Hepatocyte (in vitro differentiated cells): ENCODE results near the gene ATP7B. TPM values are rescaled to one million over a fixed set of nuclear protein-coding genes. Genes with fewer than 3 reads are reported as not detected.

Source experiments
- DNase-seq: peaks from one replicate; pipeline ENCODE4 v3.0.0-alpha.2; 2016; ENCODE audit warnings: low spot score
- H2AFZ ChIP-seq: fragments of 200-600 bp; sonication (generic); 2 replicates; pipeline ENCODE4 v1.6.0; 2016; ENCODE audit warnings: antibody characterized with exemption, mild to moderate bottlenecking
- H3K27ac ChIP-seq: fragments of 200-600 bp; sonication (generic); 2 replicates; pipeline ENCODE4 v1.5.1; 2016; ENCODE audit warnings: mild to moderate bottlenecking
- H3K27me3 ChIP-seq: fragments of 200-600 bp; sonication (generic); 2 replicates; pipeline ENCODE4 v1.6.1; 2016
- H3K36me3 ChIP-seq: fragments of 200-600 bp; sonication (generic); replicated peaks from 2 replicates; pipeline ENCODE4 v1.5.1; 2016; ENCODE audit warnings: low read depth; ENCODE audit not compliant: insufficient read depth
- H3K4me1 ChIP-seq: fragments of 200-600 bp; sonication (generic); 2 replicates; pipeline ENCODE4 v1.5.1; 2016; ENCODE audit warnings: mild to moderate bottlenecking, moderate library complexity; ENCODE audit not compliant: insufficient read depth
- H3K4me2 ChIP-seq: fragments of 200-600 bp; sonication (generic); 2 replicates; pipeline ENCODE4 v1.6.0; 2016
- H3K4me3 ChIP-seq: fragments of 200-600 bp; sonication (generic); 2 replicates; pipeline ENCODE4 v1.5.1; 2016; ENCODE audit warnings: mild to moderate bottlenecking
- H3K79me2 ChIP-seq: fragments of 200-600 bp; sonication (generic); 2 replicates; pipeline ENCODE4 v1.6.0; 2017; ENCODE audit warnings: mild to moderate bottlenecking
- H3K9me2 ChIP-seq: fragments of 200-600 bp; sonication (generic); replicated peaks from 2 replicates; pipeline ENCODE4 v1.6.0; 2017; ENCODE audit warnings: mild to moderate bottlenecking; ENCODE audit not compliant: insufficient read depth
- H3K9me3 ChIP-seq: fragments of 200-600 bp; sonication (generic); 2 replicates; pipeline ENCODE4 v1.5.1; 2016; ENCODE audit warnings: low read depth, mild to moderate bottlenecking
- H4K20me1 ChIP-seq: fragments of 200-600 bp; sonication (generic); 2 replicates; pipeline ENCODE4 v1.6.0; 2016; ENCODE audit warnings: mild to moderate bottlenecking; ENCODE audit not compliant: insufficient read depth, poor library complexity, severe bottlenecking
- CTCF ChIP-seq: fragments of 200-600 bp; sonication (generic); IDR thresholded peaks from 2 replicates; pipeline ENCODE4 v1.5.1; 2016; ENCODE audit warnings: antibody characterized with exemption, mild to moderate bottlenecking; ENCODE audit not compliant: poor library complexity
- EZH2 ChIP-seq: fragments of 200-600 bp; sonication (generic); IDR thresholded peaks from 2 replicates; pipeline ENCODE4 v1.6.1; 2016; ENCODE audit warnings: antibody characterized with exemption, mild to moderate bottlenecking, borderline replicate concordance
- EZH2phosphoT487 ChIP-seq: fragments of 200-600 bp; sonication (generic); IDR thresholded peaks from one replicate; pipeline ENCODE4 v1.6.1; 2018; ENCODE audit warnings: antibody characterized with exemption, mild to moderate bottlenecking, low read depth, moderate library complexity; ENCODE audit not compliant: unreplicated experiment, severe bottlenecking
- WGBS: methylation state at CpG from one replicate; pipeline ENCODE4 v1.1.6; 2016; ENCODE audit warnings: low lambda C conversion rate; ENCODE audit errors: missing lambda C conversion rate; 5-methylcytosine and 5-hydroxymethylcytosine counted together
- polyA plus RNA-seq: library from polyadenylated mRNA; unstranded; fragments of >200 nt; fragmentation: Nextera tagmentation; extraction: Ambion mirVana; gene quantifications from 2 replicates; pipeline ENCODE4 v1.2.1, GENCODE V29; 2016
- total RNA-seq: library from RNA; depleted of rRNA; stranded (reverse); fragments of >200 nt; gene quantifications from 2 replicates; pipeline ENCODE4 v1.2.3, GENCODE V29; 2014

The ATP7B gene
- total and polyA plus RNA-seq, 2 experiments from 2014 or later, result 47.3 to 70.0 TPM

- no peaks in the 10 kb centered on the region for H3K79me2 ChIP-seq
- H3K4me1 ChIP-seq, result no peaks in the 10 kb centered on the region
- TF ChIP-seq EZH2 (no peak), EZH2phosphoT487 (no peak), CTCF (no peak)
- H3K9me3 ChIP-seq, result no peaks in the 10 kb centered on the region
- no peaks in the 10 kb centered on the region for H4K20me1 ChIP-seq
- H3K4me3 ChIP-seq, result no peak overlapping the region
- no peaks in the 10 kb centered on the region for H3K27me3 ChIP-seq
- no peak overlapping the region for H3K27ac ChIP-seq
- no peak overlapping the region for H3K4me2 ChIP-seq
- no peak for DNase-seq
- no peaks in the 10 kb centered on the region for H3K36me3 ChIP-seq
- 100% methylated on average over 5 of the region's 5 CpGs for WGBS
- no peaks in the 10 kb centered on the region for H3K9me2 ChIP-seq
- no peak overlapping the region for H2AFZ ChIP-seq
Measured at GRCh38 chr13:51950722-51951121, 60.5 kb downstream of the ATP7B start.

- Histone ChIP-seq H3K9me2 (no peaks in the 10 kb centered on the region), H3K9me3 (no peaks in the 10 kb centered on the region), H3K36me3 (no peaks in the 10 kb centered on the region), H3K4me3 (no peak overlapping the region), H4K20me1 (no peaks in the 10 kb centered on the region), H3K4me2 (no peak overlapping the region), H3K79me2 (no peaks in the 10 kb centered on the region), H2AFZ (no peak overlapping the region), H3K4me1 (no peaks in the 10 kb centered on the region), H3K27ac (no peak overlapping the region), H3K27me3 (no peaks in the 10 kb centered on the region)
- no peak for DNase-seq
- TF ChIP-seq CTCF, result no peak
- no peak for TF ChIP-seq EZH2
- no peak for TF ChIP-seq EZH2phosphoT487
- 95% methylated on average over 15 of the region's 15 CpGs for WGBS
Measured at GRCh38 chr13:51946163-51946669, 65.0 kb downstream of the ATP7B start.

- WGBS, result 96% methylated on average over 12 of the region's 12 CpGs
- no peak overlapping the region for H3K4me3 ChIP-seq
- H3K9me3 ChIP-seq, result no peaks in the 10 kb centered on the region
- H3K27ac ChIP-seq, result no peak overlapping the region
- TF ChIP-seq EZH2, result no peak
- no peak for TF ChIP-seq CTCF
- TF ChIP-seq EZH2phosphoT487, result no peak
- H3K27me3 ChIP-seq, result no peaks in the 10 kb centered on the region
- no peaks in the 10 kb centered on the region for H3K4me1 ChIP-seq
- no peaks in the 10 kb centered on the region for H4K20me1 ChIP-seq
- no peaks in the 10 kb centered on the region for H3K9me2 ChIP-seq
- H3K79me2 ChIP-seq, result no peaks in the 10 kb centered on the region
- DNase-seq, result no peak
- no peaks in the 10 kb centered on the region for H3K36me3 ChIP-seq
- H2AFZ ChIP-seq, result no peak overlapping the region
- H3K4me2 ChIP-seq, result no peak overlapping the region
Measured at GRCh38 chr13:51945149-51945548, 66.1 kb downstream of the ATP7B start.

GRCh38 chr13:51944428-51944827 lies 66.8 kb downstream of the ATP7B start:
- H2AFZ ChIP-seq, result no peak overlapping the region
- TF ChIP-seq EZH2, result no peak
- TF ChIP-seq CTCF, result no peak
- TF ChIP-seq EZH2phosphoT487, result no peak

More at GRCh38 chr13:51944428-51944827, 66.8 kb downstream of the ATP7B start:
- WGBS, result 94% methylated on average over 4 of the region's 4 CpGs
- no peaks in the 10 kb centered on the region for H3K9me3 ChIP-seq
- no peak overlapping the region for H3K4me3 ChIP-seq
- no peak overlapping the region for H3K4me2 ChIP-seq
- no peak for DNase-seq
- no peak overlapping the region for H3K27ac ChIP-seq
- H3K27me3 ChIP-seq, result no peaks in the 10 kb centered on the region
- H3K4me1 ChIP-seq, result no peaks in the 10 kb centered on the region
- no peaks in the 10 kb centered on the region for H3K9me2 ChIP-seq
- H3K36me3 ChIP-seq, result no peaks in the 10 kb centered on the region
- no peaks in the 10 kb centered on the region for H3K79me2 ChIP-seq
- no peaks in the 10 kb centered on the region for H4K20me1 ChIP-seq
